ENCODE data around the gene ACOXL. TPM values are rescaled to one million over a fixed set of nuclear protein-coding genes. Genes with fewer than 3 reads are reported as not detected.

The ACOXL gene
- total RNA-seq, 2 experiments from 2014 or later = 0.14 to 0.56 TPM

DNA sequence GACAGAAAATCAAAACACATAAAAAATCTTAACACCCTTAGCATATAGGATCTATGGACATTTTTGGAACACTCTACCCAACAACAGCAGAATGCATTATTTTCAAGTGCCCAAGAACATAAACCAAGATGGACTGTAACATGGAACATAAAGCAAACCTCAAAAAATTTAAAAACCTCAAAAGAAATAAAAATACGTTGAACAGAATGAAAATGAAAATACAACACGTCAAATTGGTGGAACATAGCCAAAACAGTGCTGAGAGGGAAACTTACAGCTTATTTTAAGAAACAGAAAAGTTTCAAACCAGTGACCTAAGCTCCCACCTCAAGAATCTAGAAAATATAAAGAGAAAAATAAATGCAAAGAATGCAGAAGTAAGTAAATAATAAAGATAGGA, 330.0 kb downstream of the ACOXL start:
- no peak overlapping the region for H3K27ac Mint-ChIP-seq
- H3K4me3 Mint-ChIP-seq = no peak overlapping the region
- H3K9me3 Mint-ChIP-seq = peaks cover 19% of the 10 kb centered on the region
- intact Hi-C loops (cut with micrococcal nuclease) = no loop called here
- no peak for ATAC-seq
- TF ChIP-seq, protein P1, sequence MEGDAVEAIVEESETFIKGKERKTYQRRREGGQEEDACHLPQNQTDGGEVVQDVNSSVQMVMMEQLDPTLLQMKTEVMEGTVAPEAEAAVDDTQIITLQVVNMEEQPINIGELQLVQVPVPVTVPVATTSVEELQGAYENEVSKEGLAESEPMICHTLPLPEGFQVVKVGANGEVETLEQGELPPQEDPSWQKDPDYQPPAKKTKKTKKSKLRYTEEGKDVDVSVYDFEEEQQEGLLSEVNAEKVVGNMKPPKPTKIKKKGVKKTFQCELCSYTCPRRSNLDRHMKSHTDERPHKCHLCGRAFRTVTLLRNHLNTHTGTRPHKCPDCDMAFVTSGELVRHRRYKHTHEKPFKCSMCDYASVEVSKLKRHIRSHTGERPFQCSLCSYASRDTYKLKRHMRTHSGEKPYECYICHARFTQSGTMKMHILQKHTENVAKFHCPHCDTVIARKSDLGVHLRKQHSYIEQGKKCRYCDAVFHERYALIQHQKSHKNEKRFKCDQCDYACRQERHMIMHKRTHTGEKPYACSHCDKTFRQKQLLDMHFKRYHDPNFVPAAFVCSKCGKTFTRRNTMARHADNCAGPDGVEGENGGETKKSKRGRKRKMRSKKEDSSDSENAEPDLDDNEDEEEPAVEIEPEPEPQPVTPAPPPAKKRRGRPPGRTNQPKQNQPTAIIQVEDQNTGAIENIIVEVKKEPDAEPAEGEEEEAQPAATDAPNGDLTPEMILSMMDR (IDR thresholded peaks at IDR 0.05) = no peak
- H3K27me3 Mint-ChIP-seq = peaks cover 11% of the 10 kb centered on the region
- DNase-seq = no peak
- peaks cover 18% of the 10 kb centered on the region for H3K36me3 Mint-ChIP-seq (ENCODE audit: low read depth)
- POLR2A ChIA-PET = interaction anchor here (0.8 kb wide), 1 partner anchor 19 kb away, joined by 3 read pairs; no protein-coding TSS in a partner anchor
- H3K4me1 Mint-ChIP-seq (ENCODE audit: low read depth) = peaks cover 12% of the 10 kb centered on the region
- CTCF ChIA-PET = interaction anchor here (1.7 kb wide), 1 partner anchor 9 kb away, joined by 6 read pairs; no protein-coding TSS in a partner anchor

DNA sequence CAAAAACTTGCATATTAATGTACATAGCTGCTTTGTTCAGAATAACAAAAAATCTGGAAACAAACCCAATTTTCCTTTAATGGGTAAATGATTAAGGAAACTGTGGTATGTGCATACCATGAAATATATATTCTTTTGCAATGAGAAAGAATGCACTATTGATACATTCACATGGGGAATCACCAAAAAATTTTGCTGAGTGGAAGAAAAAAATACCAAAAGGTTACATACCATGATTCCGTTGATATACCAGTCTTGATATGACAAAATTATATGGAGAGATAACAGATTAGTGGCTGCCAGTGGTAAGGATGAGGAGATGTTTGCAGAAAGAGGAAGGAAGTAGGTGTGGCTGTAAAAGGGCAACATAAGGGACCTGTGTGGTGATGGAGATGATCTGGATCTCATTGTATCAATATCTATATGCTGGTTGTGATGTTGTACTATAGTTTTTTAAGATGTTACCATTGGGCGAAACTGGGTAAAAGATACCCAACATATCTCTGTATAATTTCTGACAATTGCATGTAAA, 333.8 kb downstream of the ACOXL start:
- peaks cover 5% of the 10 kb centered on the region for H3K9me3 Mint-ChIP-seq
- ChIA-PET POLR2A (no interaction called here), CTCF (no interaction called here)
- no peak overlapping the region for H3K4me3 Mint-ChIP-seq
- peaks cover 4% of the 10 kb centered on the region for H3K27me3 Mint-ChIP-seq
- TF ChIP-seq, protein P1 (IDR thresholded peaks at IDR 0.05) = no peak
- no peak for ATAC-seq
- no peak overlapping the region for H3K27ac Mint-ChIP-seq
- intact Hi-C loops (cut with micrococcal nuclease) = no loop called here
- peaks cover 2% of the 10 kb centered on the region for H3K36me3 Mint-ChIP-seq (ENCODE audit: low read depth)
- peaks cover 12% of the 10 kb centered on the region for H3K4me1 Mint-ChIP-seq (ENCODE audit: low read depth)
- no peak for DNase-seq

DNA sequence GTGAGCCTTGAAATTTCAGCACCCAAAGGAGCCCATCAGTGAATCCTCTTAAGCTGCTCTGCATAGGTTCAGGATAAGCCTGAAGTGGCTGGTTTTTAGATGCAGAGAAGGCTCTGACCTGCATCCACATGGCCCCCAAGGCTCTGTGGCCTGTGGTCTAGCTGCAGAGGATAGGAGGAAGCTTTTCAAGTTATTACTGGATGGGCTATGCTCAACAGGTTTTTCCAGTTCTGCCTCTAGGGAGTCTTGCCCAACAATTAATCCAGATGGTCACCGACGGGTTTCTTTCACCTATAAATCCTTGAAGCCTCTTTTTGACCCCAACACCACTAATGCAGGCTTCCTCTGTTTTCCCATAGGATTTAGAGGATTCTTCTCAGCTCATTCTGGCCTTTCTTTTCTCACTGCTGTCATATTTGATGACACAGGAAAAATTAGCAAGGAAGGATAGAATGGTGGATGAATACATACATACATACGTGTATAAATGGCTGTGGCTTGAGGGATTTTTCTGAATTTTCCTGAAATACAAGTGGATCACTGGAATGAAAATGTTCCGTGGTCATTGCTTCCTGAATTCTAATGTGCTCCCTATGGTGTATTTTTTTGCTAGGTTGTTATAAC, 336.2 kb downstream of the ACOXL start:
- peaks cover 9% of the 10 kb centered on the region for H3K4me1 Mint-ChIP-seq (ENCODE audit: low read depth)
- CTCF ChIA-PET = interaction anchor here (0.7 to 1.6 kb wide), 2 partner anchors 210 to 257 kb away, joined by 3 read pairs; no protein-coding TSS in a partner anchor
- H3K9me3 Mint-ChIP-seq = peaks cover 2% of the 10 kb centered on the region
- no peaks in the 10 kb centered on the region for H3K36me3 Mint-ChIP-seq (ENCODE audit: low read depth)
- H3K4me3 Mint-ChIP-seq = no peak overlapping the region
- no peak for DNase-seq
- H3K27me3 Mint-ChIP-seq = peaks cover 2% of the 10 kb centered on the region
- no peak overlapping the region for H3K27ac Mint-ChIP-seq
- POLR2A ChIA-PET = interaction anchor here (0.9 to 1.3 kb wide), 2 partner anchors 12 to 22 kb away, joined by 3 to 4 read pairs; no protein-coding TSS in a partner anchor
- intact Hi-C loops (cut with micrococcal nuclease) = no loop called here
- TF ChIP-seq, protein P1 (IDR thresholded peaks at IDR 0.05) = no peak
- no peak for ATAC-seq

DNA sequence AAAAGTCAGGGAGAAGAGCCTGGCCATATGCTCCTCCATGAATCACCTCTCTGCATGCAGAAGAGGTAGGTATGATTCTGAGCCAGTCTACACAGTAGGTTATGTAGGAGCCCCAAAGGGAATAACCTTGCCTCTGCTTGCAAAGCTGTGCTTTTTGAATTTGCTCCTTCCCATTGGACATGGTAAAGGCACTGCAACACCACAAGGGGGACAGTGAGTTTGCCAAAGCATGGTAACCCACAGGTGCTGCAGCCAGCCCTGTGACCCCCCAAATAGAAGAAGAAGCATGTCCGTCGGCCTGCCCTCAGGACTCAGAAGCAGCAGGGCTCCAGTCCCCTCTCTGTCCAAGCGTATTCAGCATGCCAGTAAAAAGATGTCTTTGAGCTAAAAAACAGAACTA, 337.3 kb downstream of the ACOXL start:
- intact Hi-C loops (cut with micrococcal nuclease) = no loop called here
- Mint-ChIP-seq H3K4me1 (ENCODE audit: low read depth) (peaks cover 9% of the 10 kb centered on the region), H3K36me3 (ENCODE audit: low read depth) (no peaks in the 10 kb centered on the region), H3K4me3 (no peak overlapping the region), H3K27me3 (no peaks in the 10 kb centered on the region), H3K9me3 (peaks cover 6% of the 10 kb centered on the region), H3K27ac (no peak overlapping the region)
- POLR2A ChIA-PET = interaction anchor here (0.7 kb wide), 1 partner anchor 34 kb away, joined by 4 read pairs; no protein-coding TSS in a partner anchor
- CTCF ChIA-PET = interaction anchor here (1.4 to 1.6 kb wide), 2 partner anchors 26 to 211 kb away, joined by 3 read pairs; no protein-coding TSS in a partner anchor
- TF ChIP-seq, protein P1 (IDR thresholded peaks at IDR 0.05) = no peak
- ATAC-seq (no peak), DNase-seq (no peak)

DNA sequence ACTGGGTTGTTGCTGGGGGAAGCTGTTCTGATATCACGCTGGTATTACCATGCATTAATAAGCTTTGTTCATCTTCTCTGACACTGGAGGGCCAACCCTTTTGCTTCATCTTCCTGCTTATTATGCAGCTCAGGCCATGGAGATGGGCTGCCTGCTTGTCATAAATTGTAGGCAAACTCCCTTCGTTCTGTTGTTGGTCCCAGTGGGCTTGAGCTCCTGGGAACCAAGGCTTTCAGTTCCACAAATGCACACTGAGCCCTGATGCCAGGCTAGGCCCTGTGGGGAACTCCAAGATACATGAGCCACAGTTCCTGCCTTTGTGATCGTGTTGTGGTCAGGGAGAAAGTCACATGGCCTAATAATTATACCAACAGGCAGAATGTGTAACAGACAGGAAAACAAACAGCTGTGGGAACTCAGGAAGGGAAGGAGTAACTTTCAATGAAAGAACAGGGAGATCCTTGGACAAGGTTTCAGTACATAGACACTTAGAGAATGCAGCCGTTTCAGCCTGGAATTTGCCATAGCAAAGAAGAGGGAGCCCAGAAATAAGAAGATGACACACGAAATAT, 339.3 kb downstream of the ACOXL start:
- peaks cover 16% of the 10 kb centered on the region for H3K9me3 Mint-ChIP-seq
- H3K4me3 Mint-ChIP-seq = no peak overlapping the region
- H3K27ac Mint-ChIP-seq = no peak overlapping the region
- POLR2A ChIA-PET = no interaction called here
- intact Hi-C loops (cut with micrococcal nuclease) = no loop called here
- peaks cover 2% of the 10 kb centered on the region for H3K27me3 Mint-ChIP-seq
- H3K4me1 Mint-ChIP-seq (ENCODE audit: low read depth) = no peaks in the 10 kb centered on the region
- ATAC-seq (no peak), DNase-seq (no peak)
- TF ChIP-seq, protein P1 (IDR thresholded peaks at IDR 0.05) = no peak
- H3K36me3 Mint-ChIP-seq (ENCODE audit: low read depth) = no peaks in the 10 kb centered on the region
- CTCF ChIA-PET = interaction anchor here (1.5 to 1.6 kb wide), 2 partner anchors 10 to 260 kb away, joined by 3 to 6 read pairs; no protein-coding TSS in a partner anchor

All from activated CD8-positive, alpha-beta T cell treated with anti-CD3 and anti-CD28 coated beads for 36 hours (primary cell).